HepG2 (cell line): ENCODE measurements around the gene MAP2K3. TPM values are rescaled to one million over a fixed set of nuclear protein-coding genes. Genes with fewer than 3 reads are reported as not detected.

Experiments used
- CREB3 ChIP-seq: sonication (generic); formaldehyde crosslinking; IDR thresholded peaks from 2 replicates; pipeline ENCODE4 v1.5.0; 2020; ENCODE audit warnings: missing genetic modification reagents
- HDAC6 ChIP-seq: fragments of 200-600 bp; sonication (generic); IDR thresholded peaks from 2 replicates; pipeline ENCODE4 v1.7.0; 2017; ENCODE audit warnings: mild to moderate bottlenecking, antibody characterized with exemption, low read length, low read depth
- HNRNPUL1 ChIP-seq: fragments of 200-400 bp; formaldehyde crosslinking; IDR thresholded peaks from 2 replicates; pipeline ENCODE4 v1.6.1; 2017; ENCODE audit warnings: low read depth, mild to moderate bottlenecking, low read length, moderate library complexity
- IKZF1 ChIP-seq: fragments of 450-650 bp; IDR thresholded peaks from 2 replicates; pipeline ENCODE4 v1.7.1; 2016
- KDM1A ChIP-seq: IDR thresholded peaks from 2 replicates; pipeline ENCODE4 v1.6.1; 2016; ENCODE audit warnings: missing compliant biosample characterization
- KLF6 ChIP-seq: IDR thresholded peaks from 2 replicates; pipeline ENCODE4 v1.8.0; 2016; ENCODE audit warnings: missing biosample characterization, missing genetic modification reagents
- NCOR1 ChIP-seq: fragments of 200-600 bp; sonication (generic); IDR thresholded peaks from 2 replicates; pipeline ENCODE4 v1.7.0; 2017; ENCODE audit warnings: antibody characterized with exemption, low read length, borderline replicate concordance
- NFKB2 ChIP-seq: sonication (generic); formaldehyde crosslinking; IDR thresholded peaks from 2 replicates; pipeline ENCODE4 v1.4.0; 2020; ENCODE audit warnings: missing genetic modification reagents, borderline replicate concordance
- PAX8 ChIP-seq: sonication (generic); formaldehyde crosslinking; IDR thresholded peaks from 2 replicates; pipeline ENCODE4 v1.8.0; 2022; ENCODE audit warnings: mild to moderate bottlenecking, missing genetic modification reagents, borderline replicate concordance
- RBFOX2 ChIP-seq: fragments of 200-400 bp; formaldehyde crosslinking; IDR thresholded peaks from 2 replicates; pipeline ENCODE4 v1.6.1; 2017; ENCODE audit warnings: low read depth, mild to moderate bottlenecking, low read length
- REL ChIP-seq: sonication (generic); formaldehyde crosslinking; conservative IDR thresholded peaks from 2 replicates; pipeline ENCODE4 v1.8.0; 2022; ENCODE audit warnings: mild to moderate bottlenecking, missing genetic modification reagents, moderate library complexity
- SETDB1 ChIP-seq: sonication (generic); formaldehyde crosslinking; IDR thresholded peaks from 2 replicates; pipeline ENCODE4 v1.5.1; 2020; ENCODE audit warnings: missing genetic modification reagents, mild to moderate bottlenecking, borderline replicate concordance
- ZFP90 ChIP-seq: sonication (generic); formaldehyde crosslinking; IDR thresholded peaks from 2 replicates; pipeline ENCODE4 v1.8.0; 2022; ENCODE audit warnings: missing genetic modification reagents, mild to moderate bottlenecking, inconsistent platforms, borderline replicate concordance
- ZFY ChIP-seq: sonication (generic); formaldehyde crosslinking; IDR thresholded peaks from 2 replicates; pipeline ENCODE4 v1.4.0; 2020; ENCODE audit warnings: missing genetic modification reagents
- ZGPAT ChIP-seq: IDR thresholded peaks from 2 replicates; pipeline ENCODE4 v1.6.1; 2016; ENCODE audit warnings: mild to moderate bottlenecking
- ZKSCAN8 ChIP-seq: IDR thresholded peaks from 2 replicates; pipeline ENCODE4 v1.6.1; 2016; ENCODE audit warnings: borderline replicate concordance, missing genetic modification reagents, missing compliant biosample characterization
- ZSCAN21 ChIP-seq: sonication (generic); formaldehyde crosslinking; IDR thresholded peaks from 2 replicates; pipeline ENCODE4 v1.8.0; 2022; ENCODE audit warnings: mild to moderate bottlenecking, missing genetic modification reagents, moderate library complexity, borderline replicate concordance
- polyA plus RNA-seq, 8 experiments: library from polyadenylated mRNA; depleted of rRNA in 3 of 8; stranded (reverse) in 7 of 8; unstranded in 1 of 8; fragments of >200 nt; fragmentation: Illumina TruSeq in 4 of 8; extraction: Trizol in 4 of 8; gene quantifications; 2 replicates each; pipeline versions ENCODE4 v1.2.1 to v1.2.3, GENCODE V29; 2011 to 2016; ENCODE audit warnings: low read depth in 4 of 8, missing spikeins in 1 of 8, mixed read lengths in 1 of 8; ENCODE audit not compliant: insufficient read depth in 1 of 8
- total RNA-seq, 5 experiments: library from RNA; depleted of rRNA; stranded (reverse); fragments of >200 nt; fragmentation: Illumina TruSeq; extraction: Trizol; gene quantifications; 2 replicates each; pipeline ENCODE4 v1.2.3, GENCODE V29; 2016; ENCODE audit warnings: low read depth in 1 of 5
- TF ChIP-seq, protein P1 (sequence below): sonication (generic); formaldehyde crosslinking; IDR thresholded peaks from 2 replicates; pipeline ENCODE4 v1.4.0; 2020; ENCODE audit warnings: missing genetic modification reagents, borderline replicate concordance
- TF ChIP-seq, protein P2 (sequence below): sonication (generic); formaldehyde crosslinking; IDR thresholded peaks from 2 replicates; pipeline ENCODE4 v1.4.0; 2020; ENCODE audit warnings: missing genetic modification reagents

MAP2K3 gene
- total and polyA plus RNA-seq, 2 of the 13 experiments (the other 11 are each of a cell fraction or from before 2014, with no cell fraction given) = 20.5 to 27.4 TPM

DNA sequence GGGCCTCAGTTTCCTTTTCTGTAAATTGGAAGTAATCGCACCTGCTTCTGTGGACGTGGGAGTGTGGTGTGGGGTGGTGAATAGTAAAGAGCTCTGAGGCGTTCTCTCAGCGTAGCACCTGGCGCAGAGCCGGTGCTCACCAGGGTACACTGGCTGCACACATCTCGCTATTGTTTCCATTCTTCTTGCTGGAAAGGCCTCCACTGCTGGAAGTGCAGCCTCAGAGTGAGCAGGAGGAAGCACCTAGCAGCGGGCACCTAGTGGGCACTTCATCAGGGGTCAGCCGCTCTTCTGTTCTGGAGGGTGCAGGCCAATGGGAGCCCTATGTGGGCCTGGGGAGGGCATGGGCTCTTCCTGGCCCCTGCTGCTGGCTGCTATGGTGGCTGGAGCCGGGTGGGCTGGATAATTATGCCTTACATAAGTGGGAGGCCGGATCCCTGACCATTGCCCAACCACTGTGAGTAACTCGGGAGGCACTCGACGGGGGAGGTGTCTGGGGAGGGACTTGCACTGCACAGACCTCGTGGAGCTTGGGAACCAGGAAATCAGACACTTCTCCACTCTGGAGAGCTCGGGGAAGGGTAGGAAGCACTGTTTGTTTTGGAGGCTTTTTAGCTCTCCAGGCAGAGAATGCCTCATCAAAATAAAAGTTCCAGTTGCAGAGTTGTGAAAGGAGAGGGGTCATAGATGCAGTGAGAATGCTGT lies 1.7 kb downstream of the MAP2K3 start (continued):
- TF ChIP-seq, protein P1, sequence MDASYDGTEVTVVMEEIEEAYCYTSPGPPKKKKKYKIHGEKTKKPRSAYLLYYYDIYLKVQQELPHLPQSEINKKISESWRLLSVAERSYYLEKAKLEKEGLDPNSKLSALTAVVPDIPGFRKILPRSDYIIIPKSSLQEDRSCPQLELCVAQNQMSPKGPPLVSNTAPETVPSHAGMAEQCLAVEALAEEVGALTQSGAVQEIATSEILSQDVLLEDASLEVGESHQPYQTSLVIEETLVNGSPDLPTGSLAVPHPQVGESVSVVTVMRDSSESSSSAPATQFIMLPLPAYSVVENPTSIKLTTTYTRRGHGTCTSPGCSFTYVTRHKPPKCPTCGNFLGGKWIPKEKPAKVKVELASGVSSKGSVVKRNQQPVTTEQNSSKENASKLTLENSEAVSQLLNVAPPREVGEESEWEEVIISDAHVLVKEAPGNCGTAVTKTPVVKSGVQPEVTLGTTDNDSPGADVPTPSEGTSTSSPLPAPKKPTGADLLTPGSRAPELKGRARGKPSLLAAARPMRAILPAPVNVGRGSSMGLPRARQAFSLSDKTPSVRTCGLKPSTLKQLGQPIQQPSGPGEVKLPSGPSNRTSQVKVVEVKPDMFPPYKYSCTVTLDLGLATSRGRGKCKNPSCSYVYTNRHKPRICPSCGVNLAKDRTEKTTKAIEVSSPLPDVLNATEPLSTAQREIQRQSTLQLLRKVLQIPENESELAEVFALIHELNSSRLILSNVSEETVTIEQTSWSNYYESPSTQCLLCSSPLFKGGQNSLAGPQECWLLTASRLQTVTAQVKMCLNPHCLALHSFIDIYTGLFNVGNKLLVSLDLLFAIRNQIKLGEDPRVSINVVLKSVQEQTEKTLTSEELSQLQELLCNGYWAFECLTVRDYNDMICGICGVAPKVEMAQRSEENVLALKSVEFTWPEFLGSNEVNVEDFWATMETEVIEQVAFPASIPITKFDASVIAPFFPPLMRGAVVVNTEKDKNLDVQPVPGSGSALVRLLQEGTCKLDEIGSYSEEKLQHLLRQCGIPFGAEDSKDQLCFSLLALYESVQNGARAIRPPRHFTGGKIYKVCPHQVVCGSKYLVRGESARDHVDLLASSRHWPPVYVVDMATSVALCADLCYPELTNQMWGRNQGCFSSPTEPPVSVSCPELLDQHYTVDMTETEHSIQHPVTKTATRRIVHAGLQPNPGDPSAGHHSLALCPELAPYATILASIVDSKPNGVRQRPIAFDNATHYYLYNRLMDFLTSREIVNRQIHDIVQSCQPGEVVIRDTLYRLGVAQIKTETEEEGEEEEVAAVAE (CRISPR knock-in tag) = 0 out of 2 replicates have a peak, but pooled peaks have one; percentile 26
- peak; percentile 55; the same call in 1 of the 2 replicates for TF ChIP-seq KLF6 (CRISPR knock-in tag)
- no peak; the same call in 1 of the 2 replicates for TF ChIP-seq REL (CRISPR knock-in tag)
- no peak for TF ChIP-seq SETDB1 (CRISPR knock-in tag)
- TF ChIP-seq ZFY (CRISPR knock-in tag) = peak; percentile 49
- TF ChIP-seq IKZF1 = no peak
- no peak for TF ChIP-seq ZSCAN21 (CRISPR knock-in tag)
- TF ChIP-seq NFKB2 = peak; percentile 64; the same call in 1 of the 2 replicates
- 0 out of 2 replicates have a peak, but pooled peaks have one; percentile 30 for TF ChIP-seq RBFOX2
- TF ChIP-seq HDAC6 = no peak
- TF ChIP-seq CREB3 = no peak
- peak; percentile 52; the same call in 1 of the 2 replicates for TF ChIP-seq NCOR1
- no peak for TF ChIP-seq HNRNPUL1
- no peak for TF ChIP-seq PAX8 (CRISPR knock-in tag)
- TF ChIP-seq ZFP90 (CRISPR knock-in tag) = peak; percentile 69; the same call in 1 of the 2 replicates
- TF ChIP-seq, protein P2, sequence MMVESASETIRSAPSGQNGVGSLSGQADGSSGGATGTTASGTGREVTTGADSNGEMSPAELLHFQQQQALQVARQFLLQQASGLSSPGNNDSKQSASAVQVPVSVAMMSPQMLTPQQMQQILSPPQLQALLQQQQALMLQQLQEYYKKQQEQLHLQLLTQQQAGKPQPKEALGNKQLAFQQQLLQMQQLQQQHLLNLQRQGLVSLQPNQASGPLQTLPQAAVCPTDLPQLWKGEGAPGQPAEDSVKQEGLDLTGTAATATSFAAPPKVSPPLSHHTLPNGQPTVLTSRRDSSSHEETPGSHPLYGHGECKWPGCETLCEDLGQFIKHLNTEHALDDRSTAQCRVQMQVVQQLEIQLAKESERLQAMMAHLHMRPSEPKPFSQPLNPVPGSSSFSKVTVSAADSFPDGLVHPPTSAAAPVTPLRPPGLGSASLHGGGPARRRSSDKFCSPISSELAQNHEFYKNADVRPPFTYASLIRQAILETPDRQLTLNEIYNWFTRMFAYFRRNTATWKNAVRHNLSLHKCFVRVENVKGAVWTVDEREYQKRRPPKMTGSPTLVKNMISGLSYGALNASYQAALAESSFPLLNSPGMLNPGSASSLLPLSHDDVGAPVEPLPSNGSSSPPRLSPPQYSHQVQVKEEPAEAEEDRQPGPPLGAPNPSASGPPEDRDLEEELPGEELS (CRISPR knock-in tag) = no peak; the same call in 1 of the 2 replicates
- TF ChIP-seq ZKSCAN8 (CRISPR knock-in tag) = 0 out of 2 replicates have a peak, but pooled peaks have one; percentile 23
- peak; percentile 42; the same call in 1 of the 2 replicates for TF ChIP-seq ZGPAT
- TF ChIP-seq KDM1A (CRISPR knock-in tag) = no peak
